Osteocyte (in vitro differentiated cells): ENCODE results near the gene SCFD2. TPM values are rescaled to one million over a fixed set of nuclear protein-coding genes. Genes with fewer than 3 reads are reported as not detected.

ENCODE experiments used
- DNase-seq: peaks from one replicate; pipeline ENCODE4 v3.0.0; 2021; ENCODE audit warnings: mixed read lengths; ENCODE audit not compliant: unreplicated experiment; ENCODE audit errors: extremely low spot score
- H3K27ac Mint-ChIP-seq: one replicate; pipeline ENCODE4 v1.8.0; 2021; ENCODE audit warnings: mild to moderate bottlenecking, mixed read lengths; ENCODE audit not compliant: unreplicated experiment
- H3K27me3 Mint-ChIP-seq: one replicate; pipeline ENCODE4 v1.8.0; 2021; ENCODE audit warnings: mixed read lengths; ENCODE audit not compliant: unreplicated experiment
- H3K36me3 Mint-ChIP-seq: one replicate; pipeline ENCODE4 v1.8.0; 2021; ENCODE audit warnings: mixed read lengths; ENCODE audit not compliant: unreplicated experiment
- H3K4me1 Mint-ChIP-seq: one replicate; pipeline ENCODE4 v1.8.0; 2021; ENCODE audit warnings: mixed read lengths; ENCODE audit not compliant: unreplicated experiment
- H3K4me3 Mint-ChIP-seq: one replicate; pipeline ENCODE4 v1.8.0; 2021; ENCODE audit warnings: mild to moderate bottlenecking, moderate library complexity, mixed read lengths; ENCODE audit not compliant: unreplicated experiment
- H3K9me3 Mint-ChIP-seq: one replicate; pipeline ENCODE4 v1.8.0; 2021; ENCODE audit warnings: mixed read lengths; ENCODE audit not compliant: unreplicated experiment
- total RNA-seq: library from RNA; stranded (reverse); gene quantifications from 2 replicates; pipeline ENCODE4 v1.2.1, GENCODE V29; 2021
- TF ChIP-seq, protein P1 (sequence below): fragments of 200-600 bp; sonication (generic); IDR thresholded peaks from 2 replicates; pipeline ENCODE4 v1.5.0; 2021; ENCODE audit warnings: antibody characterized with exemption, mild to moderate bottlenecking, moderate library complexity

SCFD2 gene
- total RNA-seq, 1 donor from 2014 or later, result 14.0 TPM

DNA sequence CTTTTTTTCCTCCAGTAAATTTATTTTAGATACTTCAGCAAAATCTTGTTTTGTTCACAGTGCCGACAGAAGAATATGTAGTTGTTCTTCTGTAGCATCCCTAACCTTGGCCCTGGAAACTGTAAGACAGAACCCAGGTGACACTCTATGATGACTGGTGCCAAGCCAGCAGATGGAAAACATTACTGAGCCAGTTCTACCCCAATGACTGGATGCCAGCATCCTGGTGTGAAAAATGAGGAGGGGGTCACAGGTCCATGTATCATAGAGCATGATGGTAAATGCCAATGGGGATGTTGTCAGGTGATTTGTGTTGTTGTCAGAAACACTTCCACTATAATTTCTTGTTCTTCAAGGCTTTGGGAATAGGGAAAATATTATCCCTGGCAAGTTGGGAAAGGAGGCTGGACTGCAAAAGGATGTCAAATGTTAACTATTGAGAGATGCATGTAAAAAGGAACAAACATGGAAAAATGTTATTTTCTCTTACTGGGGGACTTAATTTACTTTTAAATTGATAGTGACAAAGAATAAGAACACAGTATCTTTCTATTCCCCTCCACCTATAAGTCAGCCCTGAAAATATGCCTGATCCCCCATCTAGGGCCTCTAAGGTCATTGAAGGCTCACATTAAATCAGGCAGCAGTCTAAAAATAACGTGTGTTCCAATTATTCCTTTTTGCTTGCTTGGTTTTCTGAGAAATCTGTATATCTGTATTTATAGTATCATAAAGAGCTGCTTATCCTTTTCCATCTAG, 343.9 kb downstream of the SCFD2 start:
- TF ChIP-seq, protein P1, sequence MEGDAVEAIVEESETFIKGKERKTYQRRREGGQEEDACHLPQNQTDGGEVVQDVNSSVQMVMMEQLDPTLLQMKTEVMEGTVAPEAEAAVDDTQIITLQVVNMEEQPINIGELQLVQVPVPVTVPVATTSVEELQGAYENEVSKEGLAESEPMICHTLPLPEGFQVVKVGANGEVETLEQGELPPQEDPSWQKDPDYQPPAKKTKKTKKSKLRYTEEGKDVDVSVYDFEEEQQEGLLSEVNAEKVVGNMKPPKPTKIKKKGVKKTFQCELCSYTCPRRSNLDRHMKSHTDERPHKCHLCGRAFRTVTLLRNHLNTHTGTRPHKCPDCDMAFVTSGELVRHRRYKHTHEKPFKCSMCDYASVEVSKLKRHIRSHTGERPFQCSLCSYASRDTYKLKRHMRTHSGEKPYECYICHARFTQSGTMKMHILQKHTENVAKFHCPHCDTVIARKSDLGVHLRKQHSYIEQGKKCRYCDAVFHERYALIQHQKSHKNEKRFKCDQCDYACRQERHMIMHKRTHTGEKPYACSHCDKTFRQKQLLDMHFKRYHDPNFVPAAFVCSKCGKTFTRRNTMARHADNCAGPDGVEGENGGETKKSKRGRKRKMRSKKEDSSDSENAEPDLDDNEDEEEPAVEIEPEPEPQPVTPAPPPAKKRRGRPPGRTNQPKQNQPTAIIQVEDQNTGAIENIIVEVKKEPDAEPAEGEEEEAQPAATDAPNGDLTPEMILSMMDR, result no peak
- no peaks in the 10 kb centered on the region for H3K9me3 Mint-ChIP-seq
- H3K4me3 Mint-ChIP-seq, result no peak overlapping the region
- H3K36me3 Mint-ChIP-seq, result no peaks in the 10 kb centered on the region
- DNase-seq, result no peak
- H3K27me3 Mint-ChIP-seq, result no peaks in the 10 kb centered on the region
- H3K27ac Mint-ChIP-seq, result no peak overlapping the region
- peaks cover 7% of the 10 kb centered on the region for H3K4me1 Mint-ChIP-seq

DNA sequence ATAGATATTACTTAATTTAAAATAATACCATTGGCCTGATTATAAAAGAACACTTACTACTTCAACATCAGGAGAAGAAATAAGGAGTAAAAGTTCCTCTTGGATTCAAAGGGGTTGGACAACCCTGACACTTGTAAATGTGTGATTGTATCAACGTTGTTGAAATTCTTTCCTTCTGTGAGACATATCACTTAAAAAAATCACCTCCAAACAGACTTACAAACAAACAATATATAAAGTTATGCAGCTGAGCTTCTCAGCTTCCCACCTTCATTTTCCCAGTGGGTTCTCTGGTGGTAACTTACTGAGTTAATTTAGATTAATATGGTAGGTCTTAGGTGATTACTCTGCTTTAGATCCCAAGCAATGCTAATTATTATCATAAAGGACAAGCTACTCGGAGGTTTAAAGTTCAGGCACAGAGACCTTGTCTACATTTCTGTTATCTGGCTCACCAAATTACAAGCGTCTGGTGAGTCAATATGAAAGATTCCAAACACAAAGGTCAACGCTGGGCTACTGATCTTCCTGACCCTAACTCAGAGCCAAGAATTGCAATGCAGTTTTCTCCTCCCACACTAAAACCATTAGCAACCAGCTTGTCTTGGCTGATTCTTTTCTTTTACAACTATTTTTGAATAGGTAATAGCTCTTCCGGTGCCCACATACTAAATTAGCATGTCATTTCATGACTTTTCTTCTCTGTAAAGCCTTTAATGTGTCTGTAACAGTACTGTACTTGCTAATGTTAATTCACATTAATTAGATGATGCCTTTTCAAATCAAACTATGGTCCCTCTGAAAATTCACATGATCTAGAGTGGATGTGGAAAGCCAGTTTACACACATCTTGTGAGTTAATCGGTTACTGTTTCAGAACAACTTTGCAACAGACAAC, 346.1 kb downstream of the SCFD2 start:
- Mint-ChIP-seq H3K9me3 (no peaks in the 10 kb centered on the region), H3K4me3 (no peak overlapping the region), H3K27ac (no peak overlapping the region), H3K4me1 (peaks cover 16% of the 10 kb centered on the region), H3K27me3 (no peaks in the 10 kb centered on the region), H3K36me3 (no peaks in the 10 kb centered on the region)
- no peak for DNase-seq
- TF ChIP-seq, protein P1, result no peak

DNA sequence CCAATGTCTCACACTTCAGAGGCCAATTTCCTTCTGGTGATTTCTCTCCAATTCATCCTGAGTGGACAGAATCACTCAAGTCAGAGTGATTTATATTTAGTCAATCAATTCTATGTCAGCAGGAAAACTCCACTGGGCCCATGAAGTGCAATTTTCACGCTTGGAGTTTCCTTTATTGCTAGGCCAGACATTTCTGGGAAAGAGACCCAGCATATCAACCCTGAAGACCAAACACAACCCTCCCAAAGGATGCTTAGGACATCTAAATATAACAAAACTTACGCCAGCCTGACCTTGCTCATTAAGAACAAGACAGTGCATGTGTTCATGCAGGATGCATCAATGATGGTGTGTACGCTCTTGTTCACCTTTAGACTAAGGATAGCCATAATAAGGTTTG, 347.4 kb downstream of the SCFD2 start:
- TF ChIP-seq, protein P1, result no peak
- Mint-ChIP-seq H3K27me3 (no peaks in the 10 kb centered on the region), H3K27ac (no peak overlapping the region), H3K36me3 (no peaks in the 10 kb centered on the region), H3K4me3 (no peak overlapping the region), H3K9me3 (no peaks in the 10 kb centered on the region), H3K4me1 (peaks cover 25% of the 10 kb centered on the region)
- DNase-seq, result no peak

DNA sequence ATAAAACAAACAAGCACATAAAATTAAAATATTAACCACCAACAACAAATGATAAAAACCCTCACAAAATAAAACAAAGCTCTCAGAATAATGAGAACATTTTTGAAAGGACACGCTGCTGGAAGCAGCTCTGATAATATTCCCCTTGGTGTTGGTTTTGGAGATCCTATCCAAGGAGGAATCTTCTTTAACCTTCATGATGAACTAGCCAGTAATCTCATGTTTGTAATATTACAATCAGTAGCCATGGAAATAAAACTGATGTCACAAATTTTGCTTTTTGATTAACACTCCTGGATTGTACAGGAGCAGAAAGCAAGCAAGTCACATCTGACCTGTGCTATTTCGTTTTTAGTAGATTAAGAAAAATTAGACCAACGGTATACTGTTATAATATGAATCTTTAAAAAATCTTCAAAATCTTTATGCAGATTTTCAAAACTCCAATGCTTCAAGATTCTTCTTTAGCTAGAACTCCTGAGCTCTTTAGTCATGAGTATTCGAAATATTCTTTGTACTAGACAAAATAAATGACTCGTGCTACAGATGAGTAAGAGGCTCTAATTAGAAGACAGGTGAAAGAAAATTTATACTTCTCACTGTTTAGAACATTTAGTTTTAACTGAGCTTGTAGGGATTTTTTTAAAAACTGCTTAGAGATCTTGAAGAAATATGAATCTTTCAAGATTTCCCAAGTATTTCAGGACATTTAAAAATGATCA, 349.6 kb downstream of the SCFD2 start:
- TF ChIP-seq, protein P1, result no peak
- no peaks in the 10 kb centered on the region for H3K36me3 Mint-ChIP-seq
- DNase-seq, result no peak
- no peak overlapping the region for H3K4me3 Mint-ChIP-seq
- H3K9me3 Mint-ChIP-seq, result no peaks in the 10 kb centered on the region
- H3K27me3 Mint-ChIP-seq, result no peaks in the 10 kb centered on the region
- peaks cover 44% of the 10 kb centered on the region for H3K4me1 Mint-ChIP-seq
- no peak overlapping the region for H3K27ac Mint-ChIP-seq
